ENCODE measurements around the gene ASAP3.

DNA sequence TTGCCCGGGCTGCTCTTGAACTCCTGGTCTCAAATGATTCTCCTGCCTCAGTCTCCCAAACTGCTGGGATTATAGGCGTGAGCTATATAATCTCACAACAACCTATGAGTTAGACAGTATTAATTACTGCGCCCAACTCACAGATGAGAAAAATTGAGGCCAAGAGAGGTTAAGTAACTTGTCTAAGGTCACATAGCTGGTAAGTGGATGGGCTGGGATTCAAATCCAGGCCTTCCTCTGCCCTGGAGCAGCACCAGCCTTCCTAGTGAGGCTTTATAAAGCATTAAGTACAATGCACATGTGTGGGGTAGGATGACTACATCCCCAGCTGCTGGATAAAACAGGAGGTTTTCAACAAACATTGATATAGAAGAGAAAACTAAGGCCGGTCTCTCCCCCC is 31.9 kb upstream of the ASAP3 start:
- TF ChIP-seq, protein P1, sequence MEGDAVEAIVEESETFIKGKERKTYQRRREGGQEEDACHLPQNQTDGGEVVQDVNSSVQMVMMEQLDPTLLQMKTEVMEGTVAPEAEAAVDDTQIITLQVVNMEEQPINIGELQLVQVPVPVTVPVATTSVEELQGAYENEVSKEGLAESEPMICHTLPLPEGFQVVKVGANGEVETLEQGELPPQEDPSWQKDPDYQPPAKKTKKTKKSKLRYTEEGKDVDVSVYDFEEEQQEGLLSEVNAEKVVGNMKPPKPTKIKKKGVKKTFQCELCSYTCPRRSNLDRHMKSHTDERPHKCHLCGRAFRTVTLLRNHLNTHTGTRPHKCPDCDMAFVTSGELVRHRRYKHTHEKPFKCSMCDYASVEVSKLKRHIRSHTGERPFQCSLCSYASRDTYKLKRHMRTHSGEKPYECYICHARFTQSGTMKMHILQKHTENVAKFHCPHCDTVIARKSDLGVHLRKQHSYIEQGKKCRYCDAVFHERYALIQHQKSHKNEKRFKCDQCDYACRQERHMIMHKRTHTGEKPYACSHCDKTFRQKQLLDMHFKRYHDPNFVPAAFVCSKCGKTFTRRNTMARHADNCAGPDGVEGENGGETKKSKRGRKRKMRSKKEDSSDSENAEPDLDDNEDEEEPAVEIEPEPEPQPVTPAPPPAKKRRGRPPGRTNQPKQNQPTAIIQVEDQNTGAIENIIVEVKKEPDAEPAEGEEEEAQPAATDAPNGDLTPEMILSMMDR (IDR thresholded peaks at IDR 0.05): no peak
- no peak for TF ChIP-seq POLR2A (IDR thresholded peaks at IDR 0.05)
- no peak for TF ChIP-seq EP300 (IDR thresholded peaks at IDR 0.05)
